ENCODE results near the gene OXNAD1.

GRCh38 chr3:16251316-16252085, 13.5 kb upstream of the OXNAD1 start:
- TF ChIP-seq CTCF (IDR thresholded peaks at IDR 0.05 in 2 of 3, conservative IDR thresholded peaks at IDR 0.05 in 1 of 3; ENCODE audit: borderline replicate concordance in 1 of 3, insufficient read depth in 1 of 3, low read depth in 2 of 3, low read length in 2 of 3) (no peak), POLR2A (IDR thresholded peaks at IDR 0.05; ENCODE audit: borderline replicate concordance, extremely low read depth, insufficient read depth, insufficient read length) (no peak), MAX (IDR thresholded peaks at IDR 0.05) (no peak), ZFX (IDR thresholded peaks at IDR 0.05) (no peak), REST (IDR thresholded peaks at IDR 0.05; ENCODE audit: low read depth) (no peak), POLR2AphosphoS5 (IDR thresholded peaks at IDR 0.05; ENCODE audit: low read depth, low read length) (no peak), ZNF274 (IDR thresholded peaks at IDR 0.05; ENCODE audit: low read depth, low read length) (no peak), SIN3A (IDR thresholded peaks at IDR 0.05; ENCODE audit: low read depth) (no peak), RAD21 (IDR thresholded peaks at IDR 0.05; ENCODE audit: low read depth) (no peak), CEBPB (IDR thresholded peaks at IDR 0.05; ENCODE audit: low read depth) (no peak), SP1 (IDR thresholded peaks at IDR 0.05; ENCODE audit: low read depth) (no peak), EZH2 (IDR thresholded peaks at IDR 0.05) (no peak), EZH2phosphoT487 (IDR thresholded peaks at IDR 0.05; ENCODE audit: borderline replicate concordance) (no peak)

Data from HCT116 (cell line).